NOMO-1 treated with dmso at 0.1 percent for 144 hours (cell line): ENCODE data around the gene GRIK1.
A peak's percentile ranks its signal among the peaks of the same experiment; 100 is the strongest.
"Not testable (repeated sequence)": the region's sequence is repeated elsewhere in the genome, so short reads cannot be mapped to it uniquely, and the experiment has no call there.

ENCODE experiments used
- DNase-seq: peaks from one replicate; lab custom pipeline; 2025; ENCODE audit not compliant: unreplicated experiment; lab: John Stamatoyannopoulos, UW

Gene GRIK1

GRCh38 chr21:29939924-29940275 is at the start of gene GRIK1:
Gene GRIK1 (minus strand): TSS chr21:29939996.
- DNase-seq = no peak

- DNase-seq = no peak
Measured at GRCh38 chr21:29987762-29988161, 48.0 kb upstream of the GRIK1 start.

- DNase-seq = no peak
Measured at GRCh38 chr21:29985866-29986265, 46.1 kb upstream of the GRIK1 start.

- DNase-seq = no peak
Measured at GRCh38 chr21:29979043-29979442, 39.2 kb upstream of the GRIK1 start.

- DNase-seq = no peak
Measured at GRCh38 chr21:29975776-29976175, 36.0 kb upstream of the GRIK1 start.

- no peak for DNase-seq
Measured at GRCh38 chr21:29973258-29973657, 33.5 kb upstream of the GRIK1 start.

GRCh38 chr21:29961291-29962027 is 21.7 kb upstream of the GRIK1 start:
- no peak for DNase-seq

GRCh38 chr21:29958551-29958950 is 18.8 kb upstream of the GRIK1 start:
- DNase-seq = no peak

GRCh38 chr21:29958035-29958434 is 18.2 kb upstream of the GRIK1 start:
- DNase-seq = not testable (repeated sequence)

- no peak for DNase-seq
Measured at GRCh38 chr21:29953690-29954089, 13.9 kb upstream of the GRIK1 start.

GRCh38 chr21:29953072-29953471 is 13.3 kb upstream of the GRIK1 start:
- no peak for DNase-seq

- no peak for DNase-seq
Measured at GRCh38 chr21:29951911-29952310, 12.1 kb upstream of the GRIK1 start.

- no peak for DNase-seq
Measured at GRCh38 chr21:29949991-29950390, 10.2 kb upstream of the GRIK1 start.

- no peak for DNase-seq
Measured at GRCh38 chr21:29947119-29947518, 7.3 kb upstream of the GRIK1 start.

- DNase-seq = no peak
Measured at GRCh38 chr21:29943885-29944284, 4.1 kb upstream of the GRIK1 start.

- DNase-seq = no peak
Measured at GRCh38 chr21:29942034-29942433, 2.2 kb upstream of the GRIK1 start.

- DNase-seq = no peak
Measured at GRCh38 chr21:29940991-29941390, 1.2 kb upstream of the GRIK1 start.

- no peak for DNase-seq
Measured at GRCh38 chr21:29940361-29940760, 565 bp upstream of the GRIK1 start.

- no peak for DNase-seq
Measured at GRCh38 chr21:29939104-29939923, 482 bp downstream of the GRIK1 start.

- DNase-seq = no peak
Measured at GRCh38 chr21:29938776-29939103, 1.1 kb downstream of the GRIK1 start.

- no peak for DNase-seq
Measured at GRCh38 chr21:29933088-29933487, 6.7 kb downstream of the GRIK1 start.

- no peak for DNase-seq
Measured at GRCh38 chr21:29928537-29928936, 11.3 kb downstream of the GRIK1 start.

- peak; percentile 15 for DNase-seq
Measured at GRCh38 chr21:29920938-29921337, 18.9 kb downstream of the GRIK1 start.
